Pancreas (tissue), 10 donors: ENCODE measurements around the gene RNU2-63P. TPM values are rescaled to one million over a fixed set of nuclear protein-coding genes. Genes with fewer than 3 reads are reported as not detected.

ENCODE experiments used
- ATAC-seq, 4 donors: fragments of 200-7000 bp; cut with Tn5 transposase; one replicate each; pipeline versions ENCODE4 v1.8.0 to v1.9.1; 2020; ENCODE audit warnings: mild to moderate bottlenecking in 4 of 4, moderate library complexity in 4 of 4
- DNase-seq, 6 donors: peaks; one replicate each; pipeline ENCODE4 v3.0.0-alpha.2; 2020
- FAIRE-seq: peaks from 2 replicates; lab custom pipeline; 2012; peaks lifted over from hg19 to GRCh38; lab: Jason Lieb, UNC
- H3K27ac ChIP-seq, 4 donors: fragments of 200-600 bp; sonication (generic); 1 replicate in 3 of 4; 2 replicates in 1 of 4; pipeline versions ENCODE4 v1.5.0 to v1.8.0; 2020
- H3K27me3 ChIP-seq, 4 donors: fragments of 200-600 bp; one replicate each; pipeline ENCODE4 v1.8.0; 2021
- H3K36me3 ChIP-seq, 3 donors: fragments of 200-600 bp; sonication (generic) in 1 of 3; one replicate each; pipeline versions ENCODE4 v1.5.0 to v1.8.0; 2020 to 2021
- H3K4me1 ChIP-seq, 3 donors: fragments of 200-600 bp; one replicate each; pipeline ENCODE4 v1.8.0; 2021
- H3K4me3 ChIP-seq, 4 donors: fragments of 200-600 bp; sonication (generic) in 2 of 4; one replicate each; pipeline versions ENCODE4 v1.5.0 to v1.8.0; 2020 to 2021
- H3K9me3 ChIP-seq, 4 donors: fragments of 200-600 bp; one replicate each; pipeline ENCODE4 v1.8.0; 2021
- WGBS, 2 donors: extraction: QIAGEN DNeasy Blood & Tissue Kit; methylation state at CpG; one replicate each; pipeline ENCODE4 v1.1.7; 2013; 5-methylcytosine and 5-hydroxymethylcytosine counted together
- intact Hi-C, 3 donors: fragments of 100-400 bp; cut with DNase I; formaldehyde crosslinking; loops; one replicate each; pipeline versions ENCODE4 v1.11.1 to v1.14.2; 2022
- polyA plus RNA-seq, 2 donors: library from polyadenylated mRNA; stranded (reverse); fragments of 200-250 nt; gene quantifications; one replicate each; pipeline ENCODE4 v1.2.3, GENCODE V29; 2013
- total RNA-seq, 6 donors: library from RNA; stranded (reverse); fragmentation: NEBNext Ultra II Directional in 4 of 6; extraction: Animal tissue kit (Norgen Biotek cat#: 25700) in 4 of 6; gene quantifications; one replicate each; pipeline versions ENCODE4 v1.2.1 to v1.2.4, GENCODE V29; 2021 to 2023
- TF ChIP-seq, protein P1 (sequence below), 4 donors: fragments of 200-600 bp; sonication (generic) in 3 of 4; IDR thresholded peaks; one replicate each; pipeline versions ENCODE4 v1.5.0 to v1.8.0; 2021; ENCODE audit warnings: antibody characterized with exemption in 4 of 4
- donor health status: healthy with polysubstance abuse.
- donor health status: DM: no; HTN: no; CAD: no; lungs with moderate emphysema.
- donor health status: DM: no; HTN: no; CAD: no.
- donor health status: control.
- donor health status: control.
- donor health status: Bipolar disorder and iron deficiency.
- donor health status: DM: yes; HTN: yes; CAD: no.
- donor health status: DM: no; HTN: no; CAD: no.
- donor health status: DM: no; HTN: no; CAD: no.
- donor health status: DM: yes; HTN: yes; CAD: no.

RNU2-63P gene
- total and polyA plus RNA-seq, 8 donors, result 1.9 TPM; not detected in 7

DNA sequence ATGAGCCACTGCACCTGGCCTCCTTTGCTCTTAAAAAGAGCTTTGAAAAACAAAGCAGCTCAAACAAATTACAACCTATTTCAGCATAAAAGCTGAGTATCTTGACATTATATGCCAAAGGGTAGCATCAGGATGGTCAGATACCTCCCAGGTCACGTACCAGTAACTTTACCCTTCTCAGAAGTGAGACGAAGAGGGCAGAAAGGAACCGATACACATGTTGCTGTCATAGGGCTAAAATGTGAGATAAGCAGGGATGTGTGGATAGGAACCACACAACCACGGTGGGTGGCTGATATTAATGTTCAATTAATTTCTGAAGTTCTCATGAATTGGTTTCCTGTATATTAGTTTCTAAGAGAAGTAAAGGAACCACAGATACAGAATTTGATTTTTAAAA, 12.6 kb upstream of the RNU2-63P start:
- Histone ChIP-seq H3K27me3 (no peaks in the 10 kb centered on the region), H3K27ac (no peak overlapping the region), H3K36me3 (peaks cover 0 to 7% (median 0%) of the 10 kb centered on the region in 3 donors), H3K4me1 (no peaks in the 10 kb centered on the region), H3K4me3 (no peak overlapping the region), H3K9me3 (no peaks in the 10 kb centered on the region)
- intact Hi-C loops, result no loop called here
- FAIRE-seq (no peak), ATAC-seq (no peak), DNase-seq (no peak)
- 94 to 96% methylated on average over 4 of the region's 4 CpGs for WGBS, 2 donors
- TF ChIP-seq, protein P1, sequence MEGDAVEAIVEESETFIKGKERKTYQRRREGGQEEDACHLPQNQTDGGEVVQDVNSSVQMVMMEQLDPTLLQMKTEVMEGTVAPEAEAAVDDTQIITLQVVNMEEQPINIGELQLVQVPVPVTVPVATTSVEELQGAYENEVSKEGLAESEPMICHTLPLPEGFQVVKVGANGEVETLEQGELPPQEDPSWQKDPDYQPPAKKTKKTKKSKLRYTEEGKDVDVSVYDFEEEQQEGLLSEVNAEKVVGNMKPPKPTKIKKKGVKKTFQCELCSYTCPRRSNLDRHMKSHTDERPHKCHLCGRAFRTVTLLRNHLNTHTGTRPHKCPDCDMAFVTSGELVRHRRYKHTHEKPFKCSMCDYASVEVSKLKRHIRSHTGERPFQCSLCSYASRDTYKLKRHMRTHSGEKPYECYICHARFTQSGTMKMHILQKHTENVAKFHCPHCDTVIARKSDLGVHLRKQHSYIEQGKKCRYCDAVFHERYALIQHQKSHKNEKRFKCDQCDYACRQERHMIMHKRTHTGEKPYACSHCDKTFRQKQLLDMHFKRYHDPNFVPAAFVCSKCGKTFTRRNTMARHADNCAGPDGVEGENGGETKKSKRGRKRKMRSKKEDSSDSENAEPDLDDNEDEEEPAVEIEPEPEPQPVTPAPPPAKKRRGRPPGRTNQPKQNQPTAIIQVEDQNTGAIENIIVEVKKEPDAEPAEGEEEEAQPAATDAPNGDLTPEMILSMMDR (IDR thresholded peaks at IDR 0.05), result no peak

DNA sequence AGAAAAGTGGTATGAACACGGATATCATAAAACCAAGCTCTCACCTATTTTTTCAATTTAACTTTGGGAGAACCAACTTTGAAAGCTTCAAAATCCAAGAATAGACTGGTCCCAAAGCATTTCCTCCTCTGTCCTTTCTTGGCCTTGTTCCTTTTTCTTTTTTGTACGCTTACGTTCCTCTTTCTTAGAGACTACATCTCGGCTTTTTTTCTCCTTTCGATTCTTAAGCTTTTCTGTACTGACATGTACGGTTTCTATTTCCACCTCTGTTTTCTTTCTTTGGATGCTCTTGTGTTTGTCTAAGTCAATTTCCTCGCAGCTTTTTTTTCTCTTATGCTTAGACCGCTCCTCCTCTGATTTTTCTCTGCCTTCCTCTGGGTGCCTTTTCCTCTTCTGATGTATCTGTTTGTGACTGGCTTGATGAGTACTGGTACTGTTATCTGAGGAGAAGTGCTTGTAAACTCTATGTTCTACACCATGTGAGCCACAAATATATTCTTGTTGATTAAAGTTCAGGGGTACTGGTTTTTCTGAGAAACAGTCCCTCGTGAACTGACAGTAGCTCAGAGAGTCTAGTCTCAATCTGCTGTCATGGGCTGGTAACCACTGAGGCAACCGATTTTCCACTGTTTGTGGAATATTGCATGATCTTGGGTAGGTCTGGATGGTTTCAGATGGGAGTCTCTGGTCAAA, 11.5 kb upstream of the RNU2-63P start:
- no peaks in the 10 kb centered on the region for H3K27me3 ChIP-seq
- DNase-seq (no peak), ATAC-seq (peak in 1 of 4 donors; percentile 30), FAIRE-seq (no peak)
- no peaks in the 10 kb centered on the region for H3K4me1 ChIP-seq
- intact Hi-C loops, result no loop called here
- peaks cover 0 to 7% (median 0%) of the 10 kb centered on the region in 3 donors for H3K36me3 ChIP-seq
- no peaks in the 10 kb centered on the region for H3K9me3 ChIP-seq
- H3K27ac ChIP-seq, result no peak overlapping the region
- TF ChIP-seq, protein P1 (IDR thresholded peaks at IDR 0.05), result no peak
- 93% methylated on average over 10 of the region's 10 CpGs for WGBS, 2 donors
- H3K4me3 ChIP-seq, result no peak overlapping the region

DNA sequence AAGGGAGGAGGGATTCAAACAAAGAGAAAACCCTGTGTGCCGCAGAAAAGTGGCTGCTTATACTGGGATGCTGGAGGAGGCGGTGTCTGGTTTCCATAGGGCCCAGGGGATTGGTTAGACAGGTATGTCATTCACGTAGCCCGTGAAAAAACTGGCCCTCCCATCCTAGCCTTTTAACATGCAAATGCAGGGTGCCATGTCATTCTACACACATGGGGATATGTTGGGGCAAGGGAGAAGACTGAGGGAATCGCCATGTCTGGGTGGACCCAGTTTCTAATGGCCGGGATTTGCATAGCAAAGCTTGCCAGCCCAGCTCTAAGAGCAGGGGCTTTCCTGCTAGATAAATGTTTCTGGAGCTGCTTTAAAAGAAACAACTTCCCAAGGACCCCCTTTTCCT, 8.2 kb upstream of the RNU2-63P start:
- Histone ChIP-seq H3K27ac (no peak overlapping the region), H3K4me3 (no peak overlapping the region), H3K4me1 (peaks cover 0 to 4% (median 0%) of the 10 kb centered on the region in 3 donors), H3K36me3 (no peaks in the 10 kb centered on the region), H3K9me3 (no peaks in the 10 kb centered on the region), H3K27me3 (no peaks in the 10 kb centered on the region)
- no peak for ATAC-seq
- FAIRE-seq, result no peak
- TF ChIP-seq, protein P1 (IDR thresholded peaks at IDR 0.05), result no peak
- intact Hi-C loops, result no loop called here
- 89 to 93% methylated on average over 6 of the region's 6 CpGs for WGBS, 2 donors
- no peak for DNase-seq

DNA sequence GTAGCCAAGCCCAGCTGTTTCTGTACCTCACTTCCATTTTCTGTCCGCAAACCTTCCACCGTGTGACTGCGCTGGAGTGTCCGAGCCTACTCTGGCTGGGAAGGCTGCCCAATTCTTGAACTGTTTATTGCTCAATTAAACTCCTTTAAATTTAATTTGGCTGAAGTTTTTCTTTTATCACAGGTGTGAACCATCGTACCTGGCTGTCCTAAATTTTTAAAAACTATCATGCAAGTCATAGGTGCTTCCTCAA, 6.2 kb upstream of the RNU2-63P start:
- WGBS, 2 donors, result 36 to 41% methylated on average over 5 of the region's 5 CpGs
- H3K27ac ChIP-seq, result peak overlapping the region in 2 of 4 donors; percentile 42 to 55
- no peak overlapping the region for H3K4me3 ChIP-seq
- H3K4me1 ChIP-seq, result peaks cover 0 to 10% (median 0%) of the 10 kb centered on the region in 3 donors
- H3K27me3 ChIP-seq, result no peaks in the 10 kb centered on the region
- H3K9me3 ChIP-seq, result no peaks in the 10 kb centered on the region
- intact Hi-C loops, result no loop called here
- no peak for FAIRE-seq
- TF ChIP-seq, protein P1 (IDR thresholded peaks at IDR 0.05), result no peak
- H3K36me3 ChIP-seq, result no peaks in the 10 kb centered on the region
- ATAC-seq, result peak in 3 of 4 donors; percentile 37 to 68 (median 44)
- DNase-seq, result peak in 3 of 6 donors; percentile 33 to 45 (median 41)

DNA sequence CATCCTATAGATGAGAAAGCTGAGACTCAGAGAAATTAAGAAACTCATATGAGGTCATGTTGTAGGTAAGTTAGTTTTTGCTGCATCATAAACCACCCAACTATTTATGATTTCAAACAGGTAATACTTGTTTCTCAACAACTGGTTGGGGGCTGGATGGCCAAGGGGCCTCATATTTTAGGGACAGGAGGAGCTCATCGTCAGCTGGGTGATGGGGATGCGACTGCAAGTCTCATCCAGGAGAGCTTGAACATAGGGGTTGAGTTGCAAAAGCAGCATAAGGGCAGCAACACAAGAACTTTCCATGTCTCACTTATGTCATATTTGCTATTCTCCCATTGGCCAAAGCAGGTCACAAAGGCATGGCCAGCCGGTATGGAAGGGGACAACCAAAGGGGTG, 3.6 kb upstream of the RNU2-63P start:
- H3K27ac ChIP-seq, result no peak overlapping the region
- H3K36me3 ChIP-seq, result no peaks in the 10 kb centered on the region
- 70 to 84% methylated on average over 3 of the region's 3 CpGs for WGBS, 2 donors
- DNase-seq (no peak), ATAC-seq (no peak), FAIRE-seq (no peak)
- H3K4me3 ChIP-seq, result no peak overlapping the region
- TF ChIP-seq, protein P1 (IDR thresholded peaks at IDR 0.05), result no peak
- no peaks in the 10 kb centered on the region for H3K27me3 ChIP-seq
- no peaks in the 10 kb centered on the region for H3K9me3 ChIP-seq
- H3K4me1 ChIP-seq, result peaks cover 0 to 12% (median 0%) of the 10 kb centered on the region in 3 donors
- intact Hi-C loops, result no loop called here
